NCI-H345 (cell line): ENCODE results near the gene GAK.

ENCODE experiments used
- DNase-seq: peaks from one replicate; lab custom pipeline; 2025; lab: John Stamatoyannopoulos, UW

GAK gene

GRCh38 chr4:829761-830600, 102.1 kb downstream of the GAK start:
- no peak for DNase-seq

GRCh38 chr4:829291-829690, 102.8 kb downstream of the GAK start:
- no peak for DNase-seq

DNA sequence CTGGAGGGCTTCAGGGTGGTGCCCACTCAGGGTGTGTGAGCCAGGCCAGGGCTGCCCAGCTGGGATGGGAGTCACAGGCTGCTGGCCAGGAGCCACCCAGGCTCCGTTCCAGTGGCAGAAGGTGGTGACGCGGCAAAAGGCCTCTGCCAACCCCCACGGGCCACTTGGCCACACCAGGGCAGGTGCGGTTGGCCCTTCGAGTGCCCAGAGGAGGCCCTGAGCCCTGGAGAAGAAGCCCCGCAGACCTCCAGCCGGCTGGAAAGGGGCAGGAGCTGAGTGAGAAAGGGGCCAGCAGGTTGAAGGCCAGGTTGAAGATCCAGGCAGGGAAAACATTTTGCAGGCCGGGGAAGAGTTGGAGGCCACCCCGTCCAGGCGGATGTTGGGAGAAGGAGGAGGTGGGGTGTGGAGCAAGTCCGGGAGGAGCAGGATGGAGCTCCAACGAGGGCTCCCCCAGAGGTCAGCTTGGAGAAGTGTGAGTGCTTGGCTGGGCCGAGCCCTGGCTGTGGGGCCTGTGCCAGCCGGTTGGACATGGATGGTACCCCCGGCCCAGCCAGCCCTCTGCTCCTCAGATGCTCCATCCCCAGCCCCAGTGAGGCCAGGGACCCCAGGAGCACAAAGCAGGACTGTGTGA, 103.4 kb downstream of the GAK start:
- no peak for DNase-seq

- no peak for DNase-seq
Measured at GRCh38 chr4:827209-828081, 104.7 kb downstream of the GAK start.

DNA sequence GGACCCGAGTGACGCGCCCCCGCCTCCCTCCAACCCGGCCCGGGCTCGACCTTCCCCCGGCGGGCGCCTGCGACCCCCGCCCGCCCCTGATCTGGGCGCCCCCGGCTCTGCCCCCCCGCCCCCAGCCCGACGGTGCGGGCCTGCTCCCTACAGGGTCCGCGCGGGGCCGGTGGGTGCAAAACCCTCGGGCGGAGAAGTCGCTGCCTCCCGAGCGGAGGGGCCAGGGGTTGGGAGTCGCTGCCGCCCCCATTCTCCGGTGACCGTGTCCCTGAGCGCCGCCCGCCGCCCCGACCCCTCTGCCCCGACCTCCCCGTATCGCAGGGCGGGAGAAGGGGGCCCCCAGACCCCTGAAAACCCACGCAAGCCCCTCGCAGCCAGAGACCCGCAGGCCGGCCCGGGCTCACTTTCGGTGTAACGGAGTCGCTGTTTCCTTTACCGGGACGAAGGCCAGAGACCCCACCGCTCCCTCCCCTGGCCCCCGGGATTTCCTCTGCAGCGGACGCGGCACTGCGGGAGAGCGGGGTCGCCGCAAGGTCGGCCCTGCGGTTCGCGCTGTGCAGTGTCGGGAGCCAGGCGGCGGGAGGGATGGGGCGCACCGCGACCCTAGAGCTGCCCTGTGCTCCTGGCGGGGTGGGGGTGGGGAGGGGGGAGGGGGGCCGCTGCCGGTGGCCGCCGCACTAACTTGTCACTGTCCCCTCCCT, 105.5 kb downstream of the GAK start:
- DNase-seq = no peak

DNA sequence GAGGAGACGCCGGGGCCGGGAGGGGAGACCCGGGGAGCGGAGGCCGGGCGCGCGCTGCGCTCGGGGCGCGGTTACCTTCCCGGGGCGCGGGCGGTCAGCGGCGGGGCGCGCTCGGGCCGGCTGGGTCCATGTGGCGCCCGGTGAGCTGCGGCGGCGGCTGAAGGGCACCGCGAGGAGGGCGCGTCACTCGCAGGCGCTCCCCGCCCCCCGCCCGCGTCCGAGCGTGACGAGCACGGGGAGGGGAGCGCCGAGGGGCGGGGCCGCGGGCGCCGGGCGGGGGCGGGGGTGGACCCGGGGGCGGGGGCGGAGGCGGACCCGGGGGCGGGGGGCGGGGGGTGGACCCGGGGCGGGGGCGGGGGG, 106.2 kb downstream of the GAK start, which contains the start of gene CPLX1:
CPLX1 (minus strand) TSS at position 159 of the 360 bp plus-strand sequence. CDS start 1,607 bp downstream, outside the sequence.
- DNase-seq = peak; percentile 69

DNA sequence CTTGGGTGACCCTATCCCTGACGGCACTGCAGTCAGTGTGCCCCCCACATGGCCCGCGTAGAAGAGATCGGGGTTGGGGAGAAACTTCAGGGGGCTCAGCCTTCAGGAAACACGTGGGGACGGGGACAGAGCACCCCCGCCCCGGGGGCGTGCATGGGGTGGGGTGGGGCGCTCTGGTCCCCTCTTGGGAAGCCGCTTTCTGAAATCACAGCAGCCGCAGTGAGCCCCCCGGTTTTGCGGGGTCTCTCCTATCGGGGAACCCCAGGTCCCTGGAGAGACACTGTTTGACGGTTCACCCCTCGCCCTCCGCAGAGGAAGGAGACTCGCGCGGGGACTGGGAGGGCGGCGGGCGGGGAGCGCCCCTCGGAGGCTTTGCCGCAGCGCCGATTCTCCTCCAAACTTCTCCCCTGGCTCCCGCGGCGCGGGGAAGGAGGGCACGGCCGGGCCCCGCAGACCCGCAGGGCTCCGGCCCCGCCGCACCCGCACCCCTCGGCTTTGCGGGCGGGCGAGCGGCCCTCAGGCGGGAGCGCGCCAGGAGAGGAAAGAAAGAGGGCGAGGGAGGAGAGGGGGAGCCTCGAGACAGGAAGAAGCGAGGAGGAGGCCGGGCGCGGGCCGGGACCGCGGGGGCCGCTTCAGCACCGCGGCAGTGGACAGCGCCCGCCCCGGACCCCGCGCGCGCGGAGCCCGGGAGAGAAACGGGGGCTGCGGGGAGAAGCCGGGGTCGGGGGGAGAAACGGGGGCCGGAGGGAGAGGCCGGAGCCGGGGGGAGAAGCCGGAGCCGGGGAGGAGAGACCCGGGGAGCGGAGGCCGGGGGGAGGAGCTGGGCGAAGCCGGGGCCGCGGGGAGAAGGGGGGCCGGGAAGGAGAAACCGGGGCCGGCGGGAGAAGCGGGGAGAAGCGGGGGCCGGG, 106.8 kb downstream of the GAK start:
- no peak for DNase-seq

- no peak for DNase-seq
Measured at GRCh38 chr4:824461-825062, 107.6 kb downstream of the GAK start.

GRCh38 chr4:823761-824460, 108.2 kb downstream of the GAK start:
- no peak for DNase-seq

GRCh38 chr4:823176-823760, 108.8 kb downstream of the GAK start:
- DNase-seq = no peak

GRCh38 chr4:822361-823175, 109.5 kb downstream of the GAK start:
- DNase-seq = no peak

- no peak for DNase-seq
Measured at GRCh38 chr4:821631-822030, 110.5 kb downstream of the GAK start.

DNA sequence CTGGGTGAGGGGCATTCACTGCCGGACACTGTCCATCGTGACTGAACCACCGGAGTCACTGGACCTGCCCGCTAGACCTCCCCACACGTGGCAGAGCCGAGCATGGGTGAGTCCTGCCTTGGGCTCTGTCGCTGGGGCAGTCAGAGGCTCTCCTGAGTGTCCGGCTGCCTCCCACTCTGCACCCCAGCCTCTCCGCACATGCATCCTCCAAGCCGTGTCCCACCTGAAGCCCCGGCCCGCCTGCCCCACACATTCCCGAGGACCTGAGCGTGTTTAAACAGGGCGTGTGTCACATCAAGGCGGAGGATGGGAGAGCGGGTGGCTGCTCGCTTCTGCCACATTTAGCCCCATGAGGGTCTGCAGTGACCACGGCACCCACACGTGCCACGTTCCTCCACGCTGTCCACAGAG, 110.9 kb downstream of the GAK start:
- DNase-seq = no peak

GRCh38 chr4:820230-821172, 111.6 kb downstream of the GAK start:
- no peak for DNase-seq

GRCh38 chr4:819401-820229, 112.5 kb downstream of the GAK start:
- DNase-seq = no peak

GRCh38 chr4:818106-818921, 113.8 kb downstream of the GAK start:
- DNase-seq = no peak
